Anterior cingulate cortex (tissue), 58 donors: ENCODE data around the gene EHMT2.
"Not testable (repeated sequence)": the region's sequence is repeated elsewhere in the genome, so short reads cannot be mapped to it uniquely, and the experiment has no call there.

Source experiments
- DNase-seq, 58 donors: peaks; one replicate each; lab custom pipeline; 2025; lab: John Stamatoyannopoulos, UW

Gene EHMT2

DNA sequence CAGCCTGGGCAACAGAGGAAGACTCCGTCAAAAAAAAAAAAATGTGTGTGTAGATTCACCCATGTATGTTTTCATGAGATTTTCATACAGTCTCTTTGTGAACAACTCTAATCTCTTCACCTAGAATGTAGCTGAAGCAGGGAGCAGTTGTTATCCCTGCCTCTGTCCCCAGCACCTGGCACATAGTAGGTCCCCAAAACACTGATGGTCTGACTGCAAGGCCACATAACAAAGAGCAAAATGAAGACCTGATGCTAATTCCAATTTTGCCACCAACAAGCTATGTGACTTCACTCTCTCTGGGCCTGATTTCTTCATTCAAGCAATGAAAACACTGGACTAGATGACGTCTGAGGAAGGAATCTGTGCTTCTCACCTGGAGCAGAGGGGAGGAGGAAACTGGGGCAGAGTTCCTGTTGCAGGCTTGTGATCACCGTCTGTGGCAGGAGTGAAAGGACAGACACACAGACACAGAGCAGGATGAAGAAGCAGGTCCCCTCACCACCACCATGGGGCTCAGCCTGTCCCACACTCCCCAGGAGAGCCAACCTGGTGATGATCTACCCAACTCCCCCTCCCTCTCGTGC, 23.3 kb downstream of the EHMT2 start:
- DNase-seq, result no peak

DNA sequence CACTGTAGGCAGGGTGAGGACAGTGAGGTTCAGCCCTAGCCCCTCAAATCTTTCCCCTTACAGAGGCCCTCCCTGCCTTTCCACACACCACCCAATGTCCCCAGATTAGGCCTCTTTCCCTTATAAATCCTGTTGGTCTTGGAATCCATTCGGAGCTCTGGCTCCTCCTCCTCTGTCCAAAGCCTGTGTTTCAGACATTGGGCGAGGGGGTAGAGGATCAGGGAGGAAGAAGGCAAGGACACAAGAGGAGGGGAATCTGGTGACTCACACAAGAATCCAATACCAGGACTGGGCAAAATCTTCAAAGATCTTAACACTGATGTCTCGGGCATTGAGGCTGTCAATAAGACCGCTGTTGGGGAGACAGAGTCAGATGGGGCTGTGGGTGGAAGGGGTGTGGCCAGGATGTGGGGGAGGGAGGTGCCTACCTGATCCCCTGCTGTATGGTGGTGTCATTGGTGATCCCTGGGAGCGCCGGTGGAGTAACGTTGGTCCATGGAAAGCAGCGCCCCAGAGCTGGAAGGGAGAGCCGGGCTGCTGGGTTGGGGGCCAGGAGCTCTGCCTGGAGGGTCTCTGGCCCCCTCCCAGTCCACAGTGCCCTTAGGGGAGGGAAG, 26.3 kb downstream of the EHMT2 start:
- no peak for DNase-seq

- DNase-seq, result no peak
Observed at GRCh38 chr6:31870385-31870921, 27.0 kb downstream of the EHMT2 start.

DNA sequence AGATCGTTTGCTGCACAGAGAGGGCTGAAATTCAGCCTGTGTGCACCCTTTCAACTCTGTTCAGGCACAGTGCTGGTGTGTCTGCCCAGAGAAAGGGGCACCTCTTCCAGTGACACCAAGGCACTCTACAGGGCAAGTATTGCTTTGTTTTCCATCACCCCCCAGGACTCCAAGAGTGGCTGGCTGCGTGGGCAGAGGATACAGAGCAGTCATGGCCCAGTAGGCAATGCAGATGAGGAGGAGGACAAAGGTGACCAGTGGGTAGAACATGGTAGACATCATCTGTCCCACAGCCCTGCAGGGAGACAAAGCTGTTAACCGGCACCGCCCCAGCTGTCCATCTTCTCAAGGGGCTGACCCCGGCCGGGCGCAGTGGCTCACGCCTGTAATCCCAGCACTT, 28.2 kb downstream of the EHMT2 start:
- no peak for DNase-seq

DNA sequence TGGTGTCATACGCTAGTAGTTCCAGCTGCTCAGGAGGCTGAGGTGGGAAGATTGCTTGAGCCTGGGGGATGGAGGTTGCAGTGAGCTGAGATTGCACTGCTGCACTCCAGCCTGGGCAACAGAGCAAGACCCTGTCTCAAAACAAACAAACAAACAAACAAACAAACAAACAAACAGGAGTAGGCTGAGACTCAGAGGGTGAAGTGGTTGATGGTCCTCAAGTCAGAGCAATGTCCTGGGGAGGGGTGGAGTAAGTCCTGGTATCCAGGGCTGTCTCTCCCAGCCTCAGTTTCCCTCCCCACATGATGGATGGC, 28.9 kb downstream of the EHMT2 start:
- not testable (repeated sequence) for DNase-seq

GRCh38 chr6:31865205-31866118, 32.0 kb downstream of the EHMT2 start:
- no peak for DNase-seq

- no peak for DNase-seq
Observed at GRCh38 chr6:31864818-31865204, 32.7 kb downstream of the EHMT2 start.

DNA sequence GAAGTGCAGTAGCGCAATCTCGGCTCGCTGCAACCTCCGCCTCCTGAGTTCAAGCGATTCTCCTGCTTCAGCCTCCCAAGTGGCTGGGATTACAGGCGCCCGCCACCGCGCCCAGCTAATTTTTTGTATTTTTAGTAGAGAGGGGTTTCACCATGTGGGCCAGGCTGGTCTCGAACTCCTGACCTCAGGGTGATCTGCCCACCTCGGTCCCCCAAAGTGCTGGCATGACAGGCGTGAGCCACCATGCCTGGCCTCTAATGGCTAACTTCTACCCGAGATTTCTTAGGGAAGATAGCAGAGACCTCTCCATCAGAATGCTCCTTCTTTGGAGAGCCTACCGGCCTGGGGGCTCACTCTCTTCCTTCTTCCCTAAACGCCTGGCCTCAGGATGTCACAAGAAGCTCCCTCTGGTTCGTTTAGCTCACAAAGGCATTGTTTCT, 33.4 kb downstream of the EHMT2 start:
- not testable (repeated sequence) for DNase-seq

- peak; percentile 93 to 100 (median 100) for DNase-seq
Observed at GRCh38 chr6:31862344-31863235, 34.9 kb downstream of the EHMT2 start, which contains the start of gene NEU1. Gene NEU1 (minus strand): TSS chr6:31862821. CDS start chr6:31862776, 45 bp downstream.

DNA sequence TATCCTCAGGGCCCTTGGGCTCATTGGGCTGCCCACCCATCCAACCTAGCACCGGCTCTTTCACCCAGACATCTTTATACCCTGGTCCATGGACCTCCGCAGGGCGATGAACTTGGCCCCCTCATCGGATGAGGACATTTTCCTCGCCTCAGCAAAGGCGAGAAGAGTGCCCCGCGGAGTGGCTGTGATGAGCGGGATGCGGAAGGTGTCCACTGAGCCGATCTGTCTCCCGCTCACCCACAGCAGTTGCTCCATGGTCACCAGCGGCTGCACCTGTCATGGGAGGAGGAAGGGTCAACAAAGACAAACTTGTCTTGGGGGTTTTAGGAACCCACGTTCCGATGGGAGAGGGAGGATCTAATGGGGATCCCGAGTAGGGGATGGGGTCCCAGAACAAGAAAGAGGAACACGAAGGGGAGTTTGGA, 35.6 kb downstream of the EHMT2 start:
- peak in 3 of 58 donors; percentile 1 to 36 (median 18) for DNase-seq

DNA sequence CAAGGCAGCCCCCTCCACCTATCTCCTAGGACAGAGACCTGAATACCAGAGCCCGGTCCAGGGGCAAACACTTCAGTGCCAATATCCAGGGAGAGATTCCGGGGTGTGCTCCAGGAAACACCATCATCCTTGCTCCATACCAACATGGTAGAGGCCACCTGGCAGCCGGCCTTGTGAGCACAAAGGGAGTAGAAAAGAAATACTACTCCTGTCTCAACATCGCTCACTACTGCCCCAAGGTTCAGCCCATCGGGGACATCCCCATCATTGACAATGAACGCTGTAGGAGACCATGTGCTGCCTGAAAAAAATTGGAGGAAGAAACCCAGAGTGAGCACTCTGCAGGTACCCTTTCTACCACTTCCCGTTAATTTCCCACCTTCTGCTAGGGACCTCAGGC, 36.3 kb downstream of the EHMT2 start:
- no peak for DNase-seq

DNA sequence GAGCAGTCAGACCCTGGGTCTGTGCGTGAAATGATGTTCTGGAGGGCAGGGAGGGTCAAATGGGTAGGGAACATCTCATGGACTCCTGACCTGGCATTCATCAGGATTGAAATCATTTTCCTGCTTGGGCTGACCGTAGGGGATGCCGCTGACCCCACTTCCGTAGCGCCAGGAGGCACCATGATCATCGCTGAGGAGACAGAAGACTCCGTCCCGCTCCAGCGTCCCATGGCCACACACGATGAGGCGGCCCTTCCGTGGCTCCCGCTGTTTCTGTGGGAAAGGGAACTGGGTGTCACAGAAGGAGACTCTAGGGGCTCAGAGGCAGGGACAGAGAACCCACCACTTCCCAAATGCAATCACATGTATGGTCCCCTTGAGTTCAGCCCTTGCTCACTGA, 37.1 kb downstream of the EHMT2 start:
- no peak for DNase-seq

DNA sequence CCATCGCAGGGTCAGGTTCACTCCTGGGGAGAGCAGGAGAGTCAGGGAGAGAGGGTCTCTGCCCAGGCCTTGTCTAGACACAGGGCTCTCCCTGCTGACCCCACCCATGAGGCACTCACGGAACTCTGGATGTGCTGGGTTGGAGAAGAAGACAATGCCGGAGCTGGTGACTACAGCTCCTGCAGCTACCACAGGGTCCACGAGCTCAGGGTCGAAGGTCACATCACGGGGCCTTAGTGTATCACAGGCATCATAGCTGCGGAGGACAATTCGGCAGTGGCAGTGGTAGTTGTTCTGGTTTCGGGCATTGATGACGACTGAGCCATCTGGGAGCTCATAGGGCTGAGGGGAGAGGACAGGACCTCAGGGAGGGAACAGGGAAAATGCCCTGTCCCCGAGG, 37.6 kb downstream of the EHMT2 start:
- DNase-seq, result no peak

GRCh38 chr6:31858707-31859106, 38.8 kb downstream of the EHMT2 start:
- no peak for DNase-seq

DNA sequence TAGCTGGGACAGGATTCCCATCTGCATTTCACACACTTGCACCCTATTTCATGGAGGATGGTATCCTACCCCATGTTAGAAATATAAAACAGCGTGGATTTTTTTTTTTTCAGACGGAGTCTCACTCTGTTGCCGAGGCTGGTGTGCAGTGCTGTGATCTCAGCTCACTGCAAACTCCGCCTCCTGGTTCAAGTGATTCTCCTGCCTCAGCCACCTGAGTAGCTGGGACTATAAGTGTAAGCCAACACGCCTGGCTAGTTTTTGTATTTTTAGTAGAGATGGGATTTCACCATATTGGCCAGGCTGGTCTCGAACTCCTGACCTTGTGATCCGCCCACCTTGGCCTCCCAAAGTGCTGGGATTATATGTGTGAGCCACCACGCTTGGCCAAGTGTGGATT, 39.7 kb downstream of the EHMT2 start:
- DNase-seq, result not testable (repeated sequence)

DNA sequence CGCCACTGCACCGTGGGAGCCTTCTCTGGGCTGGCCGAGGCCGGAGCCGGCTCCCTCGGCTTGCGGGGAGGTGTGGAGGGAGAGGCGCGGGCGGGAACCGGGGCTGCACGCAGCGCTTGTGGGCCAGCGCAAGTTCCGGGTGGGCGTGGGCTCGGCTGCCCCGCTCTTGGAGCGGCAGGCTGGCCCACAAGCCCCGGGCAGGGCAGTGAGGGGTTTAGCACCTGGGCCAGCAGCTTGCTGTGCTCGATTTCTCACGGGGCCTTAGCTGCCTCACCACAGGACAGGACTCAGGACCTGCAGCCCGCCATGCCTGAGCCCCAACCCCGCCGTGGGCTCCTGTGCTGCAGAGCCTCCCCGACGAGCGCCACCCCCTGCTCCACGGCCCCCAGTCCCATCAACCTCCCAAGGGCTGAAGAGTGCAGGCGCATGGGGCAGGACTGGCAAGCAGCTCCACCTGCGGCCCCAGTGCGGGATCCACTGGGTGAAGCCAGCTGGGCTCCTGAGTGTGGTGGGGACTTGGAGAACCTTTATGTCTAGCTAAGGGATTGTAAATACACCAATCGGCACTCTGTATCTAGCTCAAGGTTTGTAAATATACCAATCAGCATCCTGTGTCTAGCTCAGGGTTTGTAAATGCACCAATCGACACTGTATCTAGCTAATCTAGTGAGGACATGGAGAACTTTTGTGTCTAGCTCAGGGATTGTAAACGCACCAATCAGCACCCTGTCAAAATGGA, 45.3 kb downstream of the EHMT2 start:
- not testable (repeated sequence) for DNase-seq

DNA sequence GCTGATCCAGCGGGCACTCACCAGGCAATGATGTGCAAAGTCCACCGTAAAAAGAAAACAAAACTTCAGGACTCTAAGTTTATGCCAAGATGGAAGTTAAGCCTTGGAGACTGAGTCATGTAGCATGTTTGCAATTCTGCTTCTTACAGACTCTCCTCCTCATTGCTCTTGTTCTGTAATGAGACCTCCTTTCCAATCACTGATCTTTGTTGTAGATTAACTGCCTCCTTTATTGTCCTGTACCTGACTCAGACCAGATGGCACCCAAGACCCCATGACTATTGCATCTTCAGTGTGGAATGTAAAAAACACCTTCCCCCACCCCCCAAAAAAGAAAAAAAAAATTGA, 46.0 kb downstream of the EHMT2 start:
- DNase-seq, result no peak

GRCh38 chr6:31850765-31851484, 46.6 kb downstream of the EHMT2 start:
- no peak for DNase-seq
